Stimulated activated CD4-positive, alpha-beta T cell treated with anti-CD3 and anti-CD28 coated beads, Interleukin-12 subunit alpha, Interleukin-12 subunit beta, amount 100 ng/mL, for 48 hours (primary cell): Measurements from ENCODE around the gene ASCC1.
"Not testable (repeated sequence)": the region's sequence is repeated elsewhere in the genome, so short reads cannot be mapped to it uniquely, and the experiment has no call there.

ENCODE experiments used
- DNase-seq, 3 donors: peaks; one replicate each; pipeline ENCODE4 v3.0.0-alpha.2; 2020; ENCODE audit warnings: low read depth in 2 of 3, low spot score in 1 of 3

ASCC1 gene

GRCh38 chr10:72133517-72133916 is 82.6 kb downstream of the ASCC1 start:
- no peak for DNase-seq

GRCh38 chr10:72132854-72133253 is 83.2 kb downstream of the ASCC1 start:
- no peak for DNase-seq

- DNase-seq, result no peak
Measured at GRCh38 chr10:72127571-72127970, 88.5 kb downstream of the ASCC1 start.

- no peak for DNase-seq
Measured at GRCh38 chr10:72126872-72127232, 89.2 kb downstream of the ASCC1 start.

- DNase-seq, result no peak
Measured at GRCh38 chr10:72126184-72126871, 89.7 kb downstream of the ASCC1 start.

GRCh38 chr10:72124989-72125388 is 91.1 kb downstream of the ASCC1 start:
- no peak for DNase-seq

GRCh38 chr10:72124381-72124780 is 91.7 kb downstream of the ASCC1 start:
- no peak for DNase-seq

GRCh38 chr10:72123616-72124015 is 92.5 kb downstream of the ASCC1 start:
- DNase-seq, result no peak

- no peak for DNase-seq
Measured at GRCh38 chr10:72122221-72122620, 93.9 kb downstream of the ASCC1 start.

- no peak for DNase-seq
Measured at GRCh38 chr10:72121389-72121788, 94.7 kb downstream of the ASCC1 start.

- DNase-seq, result no peak
Measured at GRCh38 chr10:72116372-72116771, 99.7 kb downstream of the ASCC1 start.

GRCh38 chr10:72114706-72115450 is 101.2 kb downstream of the ASCC1 start:
- DNase-seq, result no peak

- no peak for DNase-seq
Measured at GRCh38 chr10:72110673-72111401, 105.2 kb downstream of the ASCC1 start.

- DNase-seq, result no peak
Measured at GRCh38 chr10:72109636-72110157, 106.4 kb downstream of the ASCC1 start.

GRCh38 chr10:72108830-72109635 is 107.0 kb downstream of the ASCC1 start:
- DNase-seq, result no peak

GRCh38 chr10:72108004-72108370 is 108.1 kb downstream of the ASCC1 start:
- not testable (repeated sequence) for DNase-seq

- DNase-seq, result no peak
Measured at GRCh38 chr10:72107325-72108003, 108.6 kb downstream of the ASCC1 start.

GRCh38 chr10:72106896-72107295 is 109.2 kb downstream of the ASCC1 start:
- no peak for DNase-seq

GRCh38 chr10:72106154-72106849 is 109.8 kb downstream of the ASCC1 start:
- DNase-seq, result no peak

- DNase-seq, result no peak
Measured at GRCh38 chr10:72105710-72106109, 110.4 kb downstream of the ASCC1 start.
